Skeletal muscle tissue (tissue), 4 donors: ENCODE measurements around the gene CFAP58. TPM values are rescaled to one million over a fixed set of nuclear protein-coding genes. Genes with fewer than 3 reads are reported as not detected.

Experiments
- H3K27ac ChIP-seq: one replicate; pipeline ENCODE4 v1.7.0; 2013; ENCODE audit warnings: mild to moderate bottlenecking, low read depth, low read length, inconsistent platforms
- H3K27me3 ChIP-seq, 3 donors: one replicate each; pipeline ENCODE4 v1.7.0; 2013; ENCODE audit warnings: low read length in 3 of 3; ENCODE audit not compliant: control insufficient read depth in 3 of 3, insufficient read depth in 3 of 3
- H3K36me3 ChIP-seq, 3 donors: one replicate each; pipeline ENCODE4 v1.7.0; 2013; ENCODE audit warnings: low read length in 3 of 3; ENCODE audit not compliant: control insufficient read depth in 3 of 3, insufficient read depth in 3 of 3
- H3K4me1 ChIP-seq, 3 donors: one replicate each; pipeline ENCODE4 v1.7.0; 2013; ENCODE audit warnings: low read length in 3 of 3, mild to moderate bottlenecking in 3 of 3; ENCODE audit not compliant: control insufficient read depth in 3 of 3, insufficient read depth in 3 of 3
- H3K4me3 ChIP-seq, 3 donors: one replicate each; pipeline ENCODE4 v1.7.0; 2013; ENCODE audit warnings: low read length in 3 of 3
- H3K9ac ChIP-seq, 3 donors: one replicate each; pipeline ENCODE4 v1.7.0; 2013; ENCODE audit warnings: low read length in 3 of 3, mild to moderate bottlenecking in 3 of 3, moderate library complexity in 2 of 3, low read depth in 1 of 3
- H3K9me3 ChIP-seq, 3 donors: one replicate each; pipeline ENCODE4 v1.7.0; 2013; ENCODE audit warnings: low read length in 3 of 3; ENCODE audit not compliant: control insufficient read depth in 3 of 3
- total RNA-seq: library from RNA; depleted of rRNA; stranded (reverse); fragments of >200 nt; gene quantifications from one replicate; pipeline ENCODE4 v1.2.3, GENCODE V29; 2014
- donor health status: Osteomylitis.

Gene CFAP58
- total RNA-seq, 1 donor from 2014 or later = under 0.01 TPM

GRCh38 chr10:104393387-104393786, 39.8 kb downstream of the CFAP58 start:
- Histone ChIP-seq H3K27me3 (no peaks in the 10 kb centered on the region), H3K9ac (no peak overlapping the region), H3K9me3 (no peaks in the 10 kb centered on the region), H3K36me3 (peaks cover 0 to 5% (median 0%) of the 10 kb centered on the region in 3 donors), H3K27ac (no peak overlapping the region), H3K4me1 (no peaks in the 10 kb centered on the region), H3K4me3 (no peak overlapping the region)

DNA sequence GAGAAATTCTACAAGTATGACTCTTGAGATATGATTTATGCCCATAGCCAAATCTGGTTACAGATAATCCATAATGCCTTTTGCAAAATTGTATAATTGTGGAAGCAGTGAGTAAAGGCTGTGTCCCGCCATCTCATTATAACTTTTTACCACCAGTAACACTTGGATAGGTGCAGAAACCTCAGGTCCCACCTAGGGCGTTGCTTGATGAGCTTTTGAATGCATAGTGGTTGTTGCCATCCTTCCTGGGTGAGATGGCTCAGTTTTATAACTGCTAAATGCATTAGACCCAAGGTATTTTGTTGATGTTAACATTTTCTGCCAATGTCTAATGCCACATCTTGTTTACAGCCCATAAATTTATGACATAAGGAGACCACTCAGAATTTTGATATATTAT, 42.9 kb downstream of the CFAP58 start:
- Histone ChIP-seq H3K4me3 (no peak overlapping the region), H3K27ac (no peak overlapping the region), H3K9ac (no peak overlapping the region), H3K36me3 (peaks cover 0 to 5% (median 0%) of the 10 kb centered on the region in 3 donors), H3K9me3 (no peaks in the 10 kb centered on the region), H3K4me1 (no peaks in the 10 kb centered on the region), H3K27me3 (no peaks in the 10 kb centered on the region)

- no peak overlapping the region for H3K9ac ChIP-seq
- H3K9me3 ChIP-seq = no peaks in the 10 kb centered on the region
- H3K27ac ChIP-seq = no peak overlapping the region
- no peak overlapping the region for H3K4me3 ChIP-seq
- no peaks in the 10 kb centered on the region for H3K4me1 ChIP-seq
- no peaks in the 10 kb centered on the region for H3K27me3 ChIP-seq
- H3K36me3 ChIP-seq = no peaks in the 10 kb centered on the region
These were observed 50.0 kb downstream of the CFAP58 start for GRCh38 chr10:104403636-104404035.

GRCh38 chr10:104406715-104407650, 53.4 kb downstream of the CFAP58 start:
- H3K9ac ChIP-seq = no peak overlapping the region
- H3K36me3 ChIP-seq = no peaks in the 10 kb centered on the region
- no peaks in the 10 kb centered on the region for H3K27me3 ChIP-seq
- H3K4me3 ChIP-seq = no peak overlapping the region
- H3K9me3 ChIP-seq = no peaks in the 10 kb centered on the region
- H3K27ac ChIP-seq = no peak overlapping the region
- H3K4me1 ChIP-seq = no peaks in the 10 kb centered on the region

- no peaks in the 10 kb centered on the region for H3K36me3 ChIP-seq
- no peaks in the 10 kb centered on the region for H3K4me1 ChIP-seq
- no peak overlapping the region for H3K4me3 ChIP-seq
- no peaks in the 10 kb centered on the region for H3K9me3 ChIP-seq
- H3K27ac ChIP-seq = no peak overlapping the region
- no peaks in the 10 kb centered on the region for H3K27me3 ChIP-seq
- no peak overlapping the region for H3K9ac ChIP-seq
These were observed 59.9 kb downstream of the CFAP58 start for GRCh38 chr10:104413528-104413927.

GRCh38 chr10:104415526-104416165, 62.0 kb downstream of the CFAP58 start:
- H3K27ac ChIP-seq = no peak overlapping the region
- H3K36me3 ChIP-seq = no peaks in the 10 kb centered on the region
- no peaks in the 10 kb centered on the region for H3K4me1 ChIP-seq
- H3K9me3 ChIP-seq = no peaks in the 10 kb centered on the region
- no peak overlapping the region for H3K9ac ChIP-seq
- H3K4me3 ChIP-seq = no peak overlapping the region
- no peaks in the 10 kb centered on the region for H3K27me3 ChIP-seq

- Histone ChIP-seq H3K9me3 (no peaks in the 10 kb centered on the region), H3K4me3 (no peak overlapping the region), H3K4me1 (no peaks in the 10 kb centered on the region), H3K27ac (no peak overlapping the region), H3K9ac (no peak overlapping the region), H3K36me3 (no peaks in the 10 kb centered on the region), H3K27me3 (no peaks in the 10 kb centered on the region)
These were observed 63.2 kb downstream of the CFAP58 start for GRCh38 chr10:104416851-104417250.

- Histone ChIP-seq H3K9me3 (no peaks in the 10 kb centered on the region), H3K36me3 (no peaks in the 10 kb centered on the region), H3K27ac (no peak overlapping the region), H3K4me3 (no peak overlapping the region), H3K27me3 (no peaks in the 10 kb centered on the region), H3K9ac (no peak overlapping the region), H3K4me1 (no peaks in the 10 kb centered on the region)
These were observed 64.1 kb downstream of the CFAP58 start for GRCh38 chr10:104417637-104418292.

- Histone ChIP-seq H3K9ac (no peak overlapping the region), H3K36me3 (no peaks in the 10 kb centered on the region), H3K4me3 (no peak overlapping the region), H3K9me3 (no peaks in the 10 kb centered on the region), H3K4me1 (no peaks in the 10 kb centered on the region), H3K27ac (no peak overlapping the region), H3K27me3 (no peaks in the 10 kb centered on the region)
These were observed 71.1 kb downstream of the CFAP58 start for GRCh38 chr10:104424719-104425118.

- Histone ChIP-seq H3K4me3 (no peak overlapping the region), H3K9me3 (no peaks in the 10 kb centered on the region), H3K36me3 (no peaks in the 10 kb centered on the region), H3K9ac (no peak overlapping the region), H3K27me3 (no peaks in the 10 kb centered on the region), H3K27ac (no peak overlapping the region), H3K4me1 (no peaks in the 10 kb centered on the region)
These were observed 74.4 kb downstream of the CFAP58 start for GRCh38 chr10:104427989-104428388.
